HG03060 (cell line): ENCODE data around the gene CENPF.
"Not testable (repeated sequence)": the region's sequence is repeated elsewhere in the genome, so short reads cannot be mapped to it uniquely, and the experiment has no call there.

Experiments
- ATAC-seq: cut with Tn5 transposase; IDR thresholded peaks from one replicate; pipeline ENCODE4 v1.9.1; 2021; ENCODE audit warnings: low read depth, moderate number of reproducible peaks; ENCODE audit not compliant: unreplicated experiment

Gene CENPF

GRCh38 chr1:214610136-214610535 lies 7.1 kb downstream of the CENPF start:
- not testable (repeated sequence) for ATAC-seq

DNA sequence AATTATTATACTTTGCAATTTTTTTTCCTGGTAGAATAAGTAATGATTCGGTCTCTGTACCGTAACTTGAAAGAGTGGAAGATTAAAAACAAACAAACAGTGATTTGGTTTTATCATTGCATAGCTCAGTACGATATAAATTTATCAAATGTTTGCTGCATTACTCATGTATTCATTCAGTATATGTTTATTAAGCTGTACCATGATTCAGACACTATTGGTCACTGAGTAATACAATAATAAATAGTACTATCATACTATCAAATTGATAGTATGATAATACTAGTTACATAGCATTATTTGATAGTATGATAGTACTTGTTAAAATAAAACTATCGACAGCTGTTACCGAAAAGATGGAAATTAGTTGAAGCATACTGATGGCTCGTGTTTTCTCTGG lies 12.1 kb downstream of the CENPF start:
- ATAC-seq: no peak

DNA sequence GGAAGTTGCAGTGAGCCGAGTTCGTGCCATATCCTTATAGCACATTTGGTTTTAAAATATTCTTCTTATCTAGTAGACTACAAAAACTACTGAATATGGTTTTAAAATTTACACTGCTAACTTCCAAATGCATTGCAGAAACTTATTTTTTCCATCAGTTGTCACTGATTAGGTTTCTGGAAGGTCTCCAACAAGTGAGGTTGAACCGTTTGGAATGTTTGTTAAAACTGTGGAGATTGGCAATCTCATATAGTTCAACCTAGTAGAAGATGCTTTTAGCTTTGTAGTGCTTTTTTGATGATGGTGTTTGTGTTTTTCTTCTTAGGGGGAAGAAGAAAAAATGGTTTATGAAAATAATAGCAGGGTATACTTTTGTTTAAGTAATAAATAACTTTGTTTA lies 12.9 kb downstream of the CENPF start:
- no peak for ATAC-seq

GRCh38 chr1:214617246-214617645 lies 14.3 kb downstream of the CENPF start:
- no peak for ATAC-seq

GRCh38 chr1:214617843-214618242 lies 14.8 kb downstream of the CENPF start:
- ATAC-seq: no peak

GRCh38 chr1:214621236-214621635 lies 18.2 kb downstream of the CENPF start:
- ATAC-seq: no peak

GRCh38 chr1:214623430-214623829 lies 20.4 kb downstream of the CENPF start:
- no peak for ATAC-seq

- no peak for ATAC-seq
These were observed 29.1 kb downstream of the CENPF start for GRCh38 chr1:214632091-214632490.

GRCh38 chr1:214633686-214634085 lies 30.7 kb downstream of the CENPF start:
- ATAC-seq: no peak

DNA sequence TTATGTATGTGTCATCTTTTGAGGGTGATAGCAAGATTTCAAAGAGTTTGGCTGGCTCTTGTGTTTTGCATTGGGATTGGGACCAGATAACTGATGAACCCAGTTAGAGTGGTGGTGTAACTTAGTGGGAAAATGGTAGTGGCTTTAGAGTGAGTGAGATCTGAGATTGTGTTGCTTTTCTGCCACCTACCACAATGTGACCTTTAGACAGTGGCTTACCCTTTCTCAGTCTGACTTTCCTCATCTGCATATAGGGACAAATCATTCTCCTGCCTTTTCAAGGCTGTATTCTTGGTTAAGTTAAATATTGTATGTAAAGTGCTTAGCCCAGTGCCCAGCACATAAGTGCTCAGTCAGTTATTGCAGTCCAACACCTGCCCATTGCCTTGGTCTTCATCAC lies 31.3 kb downstream of the CENPF start:
- ATAC-seq: no peak

DNA sequence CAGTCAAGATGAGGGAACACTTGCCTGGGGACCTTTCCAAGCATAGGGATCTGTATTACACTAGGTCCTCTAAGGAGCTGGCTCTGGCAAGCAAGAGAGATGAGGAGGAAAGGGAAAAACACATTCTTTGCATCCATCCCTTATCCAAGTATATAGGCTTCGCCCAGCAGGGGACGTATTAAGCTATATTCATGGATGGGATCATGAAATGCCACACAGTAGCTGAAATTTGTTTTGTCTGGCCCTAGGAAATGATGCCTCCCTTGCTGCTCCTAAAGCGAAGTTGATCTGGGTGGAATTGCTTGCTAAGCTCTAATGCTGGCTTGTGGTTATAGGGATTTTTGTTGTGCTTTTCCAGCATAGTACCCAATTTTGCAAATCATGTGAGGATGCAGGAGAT lies 32.1 kb downstream of the CENPF start:
- no peak for ATAC-seq

GRCh38 chr1:214635506-214635905 lies 32.5 kb downstream of the CENPF start:
- no peak for ATAC-seq

- no peak for ATAC-seq
These were observed 33.4 kb downstream of the CENPF start for GRCh38 chr1:214636436-214636835.

- ATAC-seq: no peak
These were observed 34.1 kb downstream of the CENPF start for GRCh38 chr1:214637125-214637524.

- ATAC-seq: peak; percentile 82
These were observed 34.9 kb downstream of the CENPF start for GRCh38 chr1:214637722-214638458.

GRCh38 chr1:214638459-214638807 lies 35.4 kb downstream of the CENPF start:
- ATAC-seq: no peak

- no peak for ATAC-seq
These were observed 36.0 kb downstream of the CENPF start for GRCh38 chr1:214638997-214639396.

GRCh38 chr1:214640431-214641213 lies 37.6 kb downstream of the CENPF start:
- no peak for ATAC-seq

DNA sequence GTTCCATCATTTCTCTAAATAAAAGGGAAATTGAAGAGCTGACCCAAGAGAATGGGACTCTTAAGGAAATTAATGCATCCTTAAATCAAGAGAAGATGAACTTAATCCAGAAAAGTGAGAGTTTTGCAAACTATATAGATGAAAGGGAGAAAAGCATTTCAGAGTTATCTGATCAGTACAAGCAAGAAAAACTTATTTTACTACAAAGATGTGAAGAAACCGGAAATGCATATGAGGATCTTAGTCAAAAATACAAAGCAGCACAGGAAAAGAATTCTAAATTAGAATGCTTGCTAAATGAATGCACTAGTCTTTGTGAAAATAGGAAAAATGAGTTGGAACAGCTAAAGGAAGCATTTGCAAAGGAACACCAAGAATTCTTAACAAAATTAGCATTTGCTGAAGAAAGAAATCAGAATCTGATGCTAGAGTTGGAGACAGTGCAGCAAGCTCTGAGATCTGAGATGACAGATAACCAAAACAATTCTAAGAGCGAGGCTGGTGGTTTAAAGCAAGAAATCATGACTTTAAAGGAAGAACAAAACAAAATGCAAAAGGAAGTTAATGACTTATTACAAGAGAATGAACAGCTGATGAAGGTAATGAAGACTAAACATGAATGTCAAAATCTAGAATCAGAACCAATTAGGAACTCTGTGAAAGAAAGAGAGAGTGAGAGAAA lies 38.4 kb downstream of the CENPF start:
- no peak for ATAC-seq

GRCh38 chr1:214643030-214643429 lies 40.0 kb downstream of the CENPF start:
- no peak for ATAC-seq

DNA sequence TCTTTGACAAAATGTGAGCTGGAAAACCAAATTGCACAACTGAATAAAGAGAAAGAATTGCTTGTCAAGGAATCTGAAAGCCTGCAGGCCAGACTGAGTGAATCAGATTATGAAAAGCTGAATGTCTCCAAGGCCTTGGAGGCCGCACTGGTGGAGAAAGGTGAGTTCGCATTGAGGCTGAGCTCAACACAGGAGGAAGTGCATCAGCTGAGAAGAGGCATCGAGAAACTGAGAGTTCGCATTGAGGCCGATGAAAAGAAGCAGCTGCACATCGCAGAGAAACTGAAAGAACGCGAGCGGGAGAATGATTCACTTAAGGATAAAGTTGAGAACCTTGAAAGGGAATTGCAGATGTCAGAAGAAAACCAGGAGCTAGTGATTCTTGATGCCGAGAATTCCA lies 42.7 kb downstream of the CENPF start:
- no peak for ATAC-seq

GRCh38 chr1:214648801-214649200 lies 45.8 kb downstream of the CENPF start:
- ATAC-seq: no peak
